ENCODE data around the gene PTPN21.

PTPN21 gene

GRCh38 chr14:88476214-88476774 is 78.5 kb downstream of the PTPN21 start:
- Histone ChIP-seq H4K12ac (ENCODE audit: low read depth, low read length) (no peak overlapping the region), H3K14ac (ENCODE audit: low read length) (no peak overlapping the region), H3K36me3 (ENCODE audit: control insufficient read depth in 1 of 2, insufficient read depth in 2 of 2, low read length in 2 of 2) (peaks cover 31 to 41% of the 10 kb centered on the region in 2 experiments), H3K79me1 (ENCODE audit: low read length) (peaks cover 9% of the 10 kb centered on the region), H3K9ac (ENCODE audit: low read length) (no peak overlapping the region), H3K4me2 (ENCODE audit: low read length) (no peak overlapping the region), H2BK120ac (ENCODE audit: insufficient read depth, low read length, poor library complexity) (no peak overlapping the region), H3K4me1 (ENCODE audit: control insufficient read depth in 1 of 2, insufficient read depth in 2 of 2, low read length in 2 of 2) (peaks cover 5 to 12% of the 10 kb centered on the region in 2 experiments), H2AFZ (ENCODE audit: insufficient read depth, low read length, poor library complexity) (no peak overlapping the region), H3K23ac (ENCODE audit: low read length) (no peak overlapping the region), H3K4ac (ENCODE audit: low read depth, low read length) (no peak overlapping the region), H2BK5ac (ENCODE audit: low read depth, low read length, poor library complexity) (no peak overlapping the region), H3K4me3 (ENCODE audit: low read depth, low read length) (no peak overlapping the region), H2AK5ac (ENCODE audit: low read length) (no peak overlapping the region), H2BK12ac (ENCODE audit: low read length) (no peak overlapping the region), H3K79me2 (ENCODE audit: control insufficient read depth, insufficient read depth, low read length, poor library complexity) (peaks cover 2% of the 10 kb centered on the region), H4K91ac (ENCODE audit: low read depth, low read length) (no peak overlapping the region), H3K27me3 (ENCODE audit: insufficient read depth, low read length) (no peaks in the 10 kb centered on the region), H3K27ac (ENCODE audit: low read depth, low read length) (no peak overlapping the region), H3K9me3 (ENCODE audit: insufficient read depth, low read depth, low read length) (peaks cover 6% of the 10 kb centered on the region), H3K18ac (ENCODE audit: low read length) (no peak overlapping the region), H4K8ac (ENCODE audit: low read depth, low read length) (no peak overlapping the region)
- DNase-seq: peak; percentile 77 to 90
- WGBS (ENCODE audit: extremely low coverage, insufficient coverage, insufficient read length): no CpG with 5 or more reads among the region's 7 CpGs

GRCh38 chr14:88473791-88474190 is 81.0 kb downstream of the PTPN21 start:
- Histone ChIP-seq H3K4me2 (ENCODE audit: low read length) (no peak overlapping the region), H4K12ac (ENCODE audit: low read depth, low read length) (no peak overlapping the region), H3K9ac (ENCODE audit: low read length) (no peak overlapping the region), H2AK5ac (ENCODE audit: low read length) (no peak overlapping the region), H3K4ac (ENCODE audit: low read depth, low read length) (no peak overlapping the region), H3K18ac (ENCODE audit: low read length) (no peak overlapping the region), H3K4me3 (ENCODE audit: low read depth, low read length) (no peak overlapping the region), H2AFZ (ENCODE audit: insufficient read depth, low read length, poor library complexity) (no peak overlapping the region), H4K8ac (ENCODE audit: low read depth, low read length) (no peak overlapping the region), H2BK12ac (ENCODE audit: low read length) (no peak overlapping the region), H3K27ac (ENCODE audit: low read depth, low read length) (peak overlapping the region; percentile 72), H2BK5ac (ENCODE audit: low read depth, low read length, poor library complexity) (peak overlapping the region; percentile 95), H3K79me2 (ENCODE audit: control insufficient read depth, insufficient read depth, low read length, poor library complexity) (peaks cover 2% of the 10 kb centered on the region), H2BK120ac (ENCODE audit: insufficient read depth, low read length, poor library complexity) (no peak overlapping the region), H3K9me3 (ENCODE audit: insufficient read depth, low read depth, low read length) (peaks cover under 1% of the 10 kb centered on the region), H3K27me3 (ENCODE audit: insufficient read depth, low read length) (no peaks in the 10 kb centered on the region), H3K4me1 (ENCODE audit: control insufficient read depth in 1 of 2, insufficient read depth in 2 of 2, low read length in 2 of 2) (peaks cover 5 to 10% of the 10 kb centered on the region in 2 experiments), H3K79me1 (ENCODE audit: low read length) (peaks cover 9% of the 10 kb centered on the region), H4K91ac (ENCODE audit: low read depth, low read length) (peak overlapping the region; percentile 86), H3K36me3 (ENCODE audit: control insufficient read depth in 1 of 2, insufficient read depth in 2 of 2, low read length in 2 of 2) (peaks cover 19 to 29% of the 10 kb centered on the region in 2 experiments), H3K23ac (ENCODE audit: low read length) (no peak overlapping the region), H3K14ac (ENCODE audit: low read length) (no peak overlapping the region)
- DNase-seq: peak; percentile 53 to 90
- no CpG with 5 or more reads among the region's 1 CpG for WGBS (ENCODE audit: extremely low coverage, insufficient coverage, insufficient read length)

GRCh38 chr14:88470542-88471440 is 84.0 kb downstream of the PTPN21 start:
- Histone ChIP-seq H3K79me2 (ENCODE audit: control insufficient read depth, insufficient read depth, low read length, poor library complexity) (peaks cover 2% of the 10 kb centered on the region), H2BK12ac (ENCODE audit: low read length) (no peak overlapping the region), H4K91ac (ENCODE audit: low read depth, low read length) (no peak overlapping the region), H4K12ac (ENCODE audit: low read depth, low read length) (no peak overlapping the region), H3K18ac (ENCODE audit: low read length) (no peak overlapping the region), H3K4me2 (ENCODE audit: low read length) (no peak overlapping the region), H2BK120ac (ENCODE audit: insufficient read depth, low read length, poor library complexity) (no peak overlapping the region), H3K36me3 (ENCODE audit: control insufficient read depth in 1 of 2, insufficient read depth in 2 of 2, low read length in 2 of 2) (peaks cover 25 to 37% of the 10 kb centered on the region in 2 experiments), H3K79me1 (ENCODE audit: low read length) (peaks cover 9% of the 10 kb centered on the region), H3K23ac (ENCODE audit: low read length) (no peak overlapping the region), H3K9me3 (ENCODE audit: insufficient read depth, low read depth, low read length) (no peaks in the 10 kb centered on the region), H3K27me3 (ENCODE audit: insufficient read depth, low read length) (no peaks in the 10 kb centered on the region), H3K4me3 (ENCODE audit: low read depth, low read length) (no peak overlapping the region), H3K9ac (ENCODE audit: low read length) (no peak overlapping the region), H4K8ac (ENCODE audit: low read depth, low read length) (no peak overlapping the region), H3K4me1 (ENCODE audit: control insufficient read depth in 1 of 2, insufficient read depth in 2 of 2, low read length in 2 of 2) (peaks cover 3 to 8% of the 10 kb centered on the region in 2 experiments), H2BK5ac (ENCODE audit: low read depth, low read length, poor library complexity) (no peak overlapping the region), H3K27ac (ENCODE audit: low read depth, low read length) (no peak overlapping the region), H3K14ac (ENCODE audit: low read length) (no peak overlapping the region), H2AK5ac (ENCODE audit: low read length) (no peak overlapping the region), H2AFZ (ENCODE audit: insufficient read depth, low read length, poor library complexity) (no peak overlapping the region), H3K4ac (ENCODE audit: low read depth, low read length) (no peak overlapping the region)
- WGBS (ENCODE audit: extremely low coverage, insufficient coverage, insufficient read length): no CpG with 5 or more reads among the region's 7 CpGs
- peak in 1 of 2 donors; percentile 45 for DNase-seq

GRCh38 chr14:88468406-88468805 is 86.4 kb downstream of the PTPN21 start:
- peak; percentile 67 to 89 for DNase-seq
- Histone ChIP-seq H2BK12ac (ENCODE audit: low read length) (no peak overlapping the region), H3K27ac (ENCODE audit: low read depth, low read length) (peak overlapping the region; percentile 12), H3K36me3 (ENCODE audit: control insufficient read depth in 1 of 2, insufficient read depth in 2 of 2, low read length in 2 of 2) (peaks cover 31 to 39% of the 10 kb centered on the region in 2 experiments), H3K23ac (ENCODE audit: low read length) (no peak overlapping the region), H3K14ac (ENCODE audit: low read length) (no peak overlapping the region), H3K9me3 (ENCODE audit: insufficient read depth, low read depth, low read length) (no peaks in the 10 kb centered on the region), H3K4ac (ENCODE audit: low read depth, low read length) (no peak overlapping the region), H2BK5ac (ENCODE audit: low read depth, low read length, poor library complexity) (no peak overlapping the region), H3K79me2 (ENCODE audit: control insufficient read depth, insufficient read depth, low read length, poor library complexity) (no peaks in the 10 kb centered on the region), H3K4me1 (ENCODE audit: control insufficient read depth in 1 of 2, insufficient read depth in 2 of 2, low read length in 2 of 2) (no peaks in the 10 kb centered on the region), H3K4me3 (ENCODE audit: low read depth, low read length) (no peak overlapping the region), H4K12ac (ENCODE audit: low read depth, low read length) (no peak overlapping the region), H3K9ac (ENCODE audit: low read length) (no peak overlapping the region), H3K4me2 (ENCODE audit: low read length) (no peak overlapping the region), H4K91ac (ENCODE audit: low read depth, low read length) (no peak overlapping the region), H4K8ac (ENCODE audit: low read depth, low read length) (no peak overlapping the region), H2AK5ac (ENCODE audit: low read length) (no peak overlapping the region), H3K18ac (ENCODE audit: low read length) (no peak overlapping the region), H3K27me3 (ENCODE audit: insufficient read depth, low read length) (no peaks in the 10 kb centered on the region), H3K79me1 (ENCODE audit: low read length) (peaks cover 4% of the 10 kb centered on the region), H2BK120ac (ENCODE audit: insufficient read depth, low read length, poor library complexity) (no peak overlapping the region), H2AFZ (ENCODE audit: insufficient read depth, low read length, poor library complexity) (no peak overlapping the region)
- WGBS (ENCODE audit: extremely low coverage, insufficient coverage, insufficient read length): no CpG with 5 or more reads among the region's 1 CpG

All from trophoblast cell (in vitro differentiated cells and primary cell).